HG03095 (cell line): ENCODE data around the gene CERS6.
"Not testable (repeated sequence)": the region's sequence is repeated elsewhere in the genome, so short reads cannot be mapped to it uniquely, and the experiment has no call there.

Experiments used
- ATAC-seq: cut with Tn5 transposase; IDR thresholded peaks from one replicate; pipeline ENCODE4 v1.9.1; 2021; ENCODE audit warnings: moderate library complexity; ENCODE audit not compliant: unreplicated experiment

The CERS6 gene

DNA sequence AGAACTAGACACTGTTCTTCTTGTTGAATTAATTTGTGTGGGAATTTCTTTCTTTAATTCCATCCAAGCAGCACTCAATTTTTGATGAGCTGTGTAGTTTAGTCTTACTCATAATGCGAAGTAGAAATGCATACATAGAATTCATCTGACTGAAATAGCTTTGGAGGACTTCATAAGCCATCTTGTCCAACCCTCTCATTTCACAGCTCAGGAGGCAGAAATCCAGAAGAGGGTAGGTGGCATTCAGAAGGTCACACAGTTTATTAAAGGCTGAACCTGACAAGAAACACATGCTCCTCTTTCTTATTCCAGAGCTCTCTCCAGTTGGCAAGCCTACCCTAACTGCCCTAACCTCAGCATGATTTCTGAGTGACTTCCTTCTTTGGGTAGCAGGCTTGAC is 177.1 kb downstream of the CERS6 start:
- no peak for ATAC-seq

- peak; percentile 63 for ATAC-seq
Measured at GRCh38 chr2:168633895-168634294, 177.8 kb downstream of the CERS6 start.

DNA sequence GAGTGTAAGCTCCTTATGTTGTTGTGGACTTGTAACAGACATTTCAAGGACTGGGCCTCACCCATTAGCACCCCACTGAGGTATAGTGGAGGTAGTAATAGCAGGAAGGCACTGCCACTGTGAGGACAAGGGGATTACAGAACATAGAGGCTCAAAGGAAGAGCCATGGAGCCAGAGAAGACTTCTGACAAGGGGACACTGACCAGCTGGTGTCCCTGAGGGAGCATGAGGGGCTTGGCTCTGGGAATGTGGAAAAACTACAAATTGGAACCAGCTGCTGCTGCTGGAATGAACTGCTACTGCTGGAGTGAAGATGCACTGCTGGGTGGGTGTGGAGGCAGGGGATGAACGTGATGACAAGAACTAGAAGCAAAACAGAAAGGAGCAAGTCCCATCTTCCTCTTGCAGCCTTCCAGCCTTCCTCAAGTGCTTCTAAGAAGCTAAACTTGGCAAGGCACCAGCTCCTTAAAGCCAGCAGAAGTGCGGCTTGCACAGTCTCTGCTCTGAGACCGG is 179.0 kb downstream of the CERS6 start:
- ATAC-seq = no peak

- ATAC-seq = no peak
Measured at GRCh38 chr2:168639018-168639417, 182.9 kb downstream of the CERS6 start.

- ATAC-seq = no peak
Measured at GRCh38 chr2:168639441-168639898, 183.4 kb downstream of the CERS6 start.

- ATAC-seq = no peak
Measured at GRCh38 chr2:168640039-168640438, 184.0 kb downstream of the CERS6 start.

DNA sequence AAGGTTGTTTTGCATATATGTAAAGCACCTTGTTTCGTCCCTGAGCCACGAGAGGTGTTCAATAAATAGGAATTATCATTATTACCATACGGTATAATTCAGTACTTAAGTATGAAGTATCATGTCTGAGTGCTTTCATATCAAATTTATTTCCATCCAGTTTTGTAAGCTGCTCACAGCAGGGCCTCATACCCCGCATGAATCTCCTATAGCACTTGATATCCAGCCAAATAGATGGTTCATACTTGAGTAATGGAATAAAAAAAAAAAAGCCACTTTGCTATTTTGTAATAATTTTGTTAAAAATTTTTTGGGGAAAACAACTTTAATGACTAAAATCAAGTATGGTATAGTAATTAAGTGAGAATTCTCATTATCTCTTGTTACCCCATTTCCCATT is 185.6 kb downstream of the CERS6 start:
- no peak for ATAC-seq

DNA sequence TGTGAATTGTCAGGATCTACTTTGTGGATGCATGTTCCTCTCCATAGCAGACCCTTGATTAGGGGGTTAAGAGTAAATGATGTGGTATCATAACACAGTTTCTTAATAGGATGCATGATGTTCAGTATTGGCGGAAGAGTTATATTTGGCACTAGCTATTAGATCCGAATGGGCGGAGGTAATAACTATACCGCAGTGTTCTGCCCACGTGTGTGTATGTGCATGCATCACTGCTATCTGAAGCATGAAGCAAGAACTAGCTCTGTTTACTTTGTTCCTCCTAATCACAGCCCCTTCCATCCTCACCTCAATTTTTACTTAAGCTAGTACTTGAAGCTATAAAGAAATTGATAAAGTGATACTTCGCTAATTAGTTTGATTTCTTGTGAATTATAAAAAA is 186.8 kb downstream of the CERS6 start:
- no peak for ATAC-seq

DNA sequence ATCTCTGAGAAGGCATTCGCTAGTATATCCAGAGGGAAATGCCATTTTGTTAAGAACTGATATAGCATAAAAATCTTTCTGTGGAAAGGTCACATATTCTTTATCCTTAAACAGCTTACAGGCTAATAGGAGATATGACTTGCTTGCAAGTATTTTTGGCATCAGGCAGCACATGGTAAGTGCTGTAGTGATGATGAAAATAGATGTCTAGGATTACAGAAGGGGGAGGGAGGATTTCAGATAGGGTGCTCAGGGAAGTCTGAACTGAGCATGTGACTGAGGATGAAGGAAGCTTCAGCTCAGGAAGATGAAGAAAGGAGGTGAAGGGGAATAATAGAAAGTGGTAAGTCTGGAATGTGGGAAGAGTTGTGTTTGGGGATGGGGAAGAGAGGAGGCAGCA is 187.9 kb downstream of the CERS6 start:
- no peak for ATAC-seq

DNA sequence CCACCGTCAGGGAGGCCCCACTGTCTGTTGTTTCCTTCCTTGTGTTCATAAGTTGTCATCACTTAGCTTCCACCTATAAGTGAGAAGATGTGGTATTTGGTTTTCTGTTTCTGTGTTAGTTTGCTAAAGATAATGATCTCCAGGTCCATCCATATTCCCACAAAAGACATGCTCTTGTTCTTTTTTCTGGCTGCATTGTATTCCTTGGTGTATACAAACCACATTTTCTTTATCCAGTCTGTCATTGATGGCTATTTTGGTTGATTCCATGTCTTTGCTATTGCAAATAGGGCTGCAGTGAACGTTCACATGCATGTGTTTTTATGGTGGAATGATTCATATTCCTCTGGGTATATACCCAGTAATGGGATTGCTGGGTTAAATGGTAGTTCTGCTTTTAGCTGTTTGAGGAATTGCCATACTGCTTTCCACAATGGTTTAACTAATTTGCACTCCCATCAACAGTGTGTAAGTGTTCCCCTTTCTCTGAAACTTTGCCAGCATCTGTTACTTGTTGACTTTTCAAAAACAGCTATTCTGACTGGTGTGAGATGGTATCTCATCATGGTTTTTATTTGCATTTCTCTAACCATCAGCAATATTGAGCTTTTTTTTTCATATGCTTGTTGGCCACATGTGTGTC is 189.7 kb downstream of the CERS6 start:
- no peak for ATAC-seq

GRCh38 chr2:168649105-168649504 is 193.0 kb downstream of the CERS6 start:
- no peak for ATAC-seq

DNA sequence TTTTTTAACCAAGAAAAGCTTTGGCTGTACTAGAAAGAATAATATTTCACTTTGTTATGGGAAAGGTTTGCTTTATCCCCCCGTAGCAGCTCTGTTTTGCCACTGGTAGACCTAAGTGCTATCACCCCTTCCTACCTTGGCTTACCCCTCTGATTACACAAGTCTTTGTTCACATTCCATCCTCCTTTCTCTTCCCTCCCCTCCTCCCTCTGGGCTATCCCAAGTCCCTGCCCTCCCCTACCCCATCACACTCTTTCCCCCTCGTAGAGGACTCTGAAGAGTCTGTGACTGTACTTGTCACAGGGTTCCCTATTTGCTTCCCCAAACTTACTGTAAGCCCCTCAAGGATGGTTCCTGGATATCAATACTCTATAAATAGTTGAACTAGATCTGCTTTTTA is 193.5 kb downstream of the CERS6 start:
- ATAC-seq = no peak

- no peak for ATAC-seq
Measured at GRCh38 chr2:168650139-168650538, 194.1 kb downstream of the CERS6 start.

DNA sequence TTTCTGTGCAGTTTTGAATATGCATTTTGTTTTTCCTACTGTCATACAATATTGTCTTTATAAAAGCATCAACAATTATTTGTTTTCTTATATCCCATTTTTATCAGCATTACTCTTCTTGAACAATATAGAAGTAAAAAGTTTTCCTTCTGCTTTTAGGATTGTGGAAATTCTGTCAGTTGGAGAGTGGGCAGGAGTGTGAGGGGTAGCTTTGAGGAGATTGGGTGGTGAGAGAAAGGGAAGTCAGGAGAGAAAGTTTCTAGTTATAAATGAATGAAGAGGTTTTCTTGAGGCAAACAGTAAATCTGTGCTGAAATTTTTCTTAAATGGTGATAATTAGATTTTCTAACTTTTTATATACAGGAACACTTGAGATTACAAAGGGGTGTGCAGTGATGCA is 194.7 kb downstream of the CERS6 start:
- ATAC-seq = no peak

DNA sequence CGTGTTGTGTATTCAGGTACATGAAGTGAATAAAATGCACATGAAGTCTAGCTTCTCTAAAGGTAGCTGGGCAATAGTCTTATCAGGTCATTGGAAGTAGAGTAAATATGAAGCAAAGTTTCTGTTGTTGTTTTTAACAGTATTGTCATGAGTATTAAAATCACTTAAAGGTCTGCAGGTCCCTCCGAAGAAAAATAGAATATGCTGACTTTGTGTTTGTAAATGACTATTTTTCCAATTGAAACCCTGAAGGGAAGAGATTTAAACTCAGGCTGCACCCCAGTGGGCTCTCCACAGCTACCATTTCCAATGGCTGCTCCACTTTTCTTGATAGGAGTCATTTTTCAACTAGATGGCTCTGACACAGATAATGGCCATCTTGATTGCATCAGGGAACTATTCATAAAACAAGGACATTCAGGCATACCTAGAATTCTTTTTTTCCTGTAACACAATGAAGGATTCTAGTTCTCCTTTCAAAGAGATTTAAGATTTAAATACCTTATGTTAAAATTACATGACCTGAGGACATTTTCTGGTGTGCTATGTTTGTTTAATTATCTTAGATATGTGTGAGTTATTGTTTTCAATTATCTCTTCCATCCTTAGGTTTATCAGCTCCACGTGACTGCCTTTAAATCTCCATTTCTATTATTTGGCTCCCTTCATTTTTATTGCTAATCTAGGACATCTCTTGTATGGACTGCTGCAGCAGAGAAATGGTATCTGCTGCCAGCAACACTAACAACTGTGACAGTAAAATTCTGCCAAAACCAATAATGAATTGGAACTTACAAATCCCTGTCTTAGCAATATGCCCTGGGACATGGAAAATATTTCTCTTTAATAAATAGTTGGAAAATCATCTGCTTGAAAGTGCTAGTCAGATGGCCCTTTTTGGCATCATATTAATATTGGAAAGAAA is 197.2 kb downstream of the CERS6 start:
- no peak for ATAC-seq

DNA sequence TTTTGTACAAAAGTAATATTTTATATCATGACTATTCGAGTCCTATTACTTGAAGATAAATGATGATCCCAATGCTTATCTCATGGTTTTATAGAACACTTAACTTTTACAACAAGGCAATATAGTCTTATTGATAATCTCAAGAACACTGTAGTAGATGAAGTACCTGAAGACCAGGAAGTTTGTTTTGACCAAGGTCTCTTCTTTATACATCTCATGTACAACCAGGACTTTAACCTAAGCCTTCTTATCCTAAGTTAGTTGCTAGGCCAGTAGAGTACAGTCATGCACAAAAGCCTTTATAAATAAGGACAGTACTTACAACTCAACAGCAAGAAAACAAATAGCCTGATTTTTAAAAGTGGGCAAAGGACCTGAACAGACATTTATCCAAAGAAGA is 198.6 kb downstream of the CERS6 start:
- ATAC-seq = no peak

GRCh38 chr2:168655207-168655606 is 199.1 kb downstream of the CERS6 start:
- ATAC-seq = no peak

DNA sequence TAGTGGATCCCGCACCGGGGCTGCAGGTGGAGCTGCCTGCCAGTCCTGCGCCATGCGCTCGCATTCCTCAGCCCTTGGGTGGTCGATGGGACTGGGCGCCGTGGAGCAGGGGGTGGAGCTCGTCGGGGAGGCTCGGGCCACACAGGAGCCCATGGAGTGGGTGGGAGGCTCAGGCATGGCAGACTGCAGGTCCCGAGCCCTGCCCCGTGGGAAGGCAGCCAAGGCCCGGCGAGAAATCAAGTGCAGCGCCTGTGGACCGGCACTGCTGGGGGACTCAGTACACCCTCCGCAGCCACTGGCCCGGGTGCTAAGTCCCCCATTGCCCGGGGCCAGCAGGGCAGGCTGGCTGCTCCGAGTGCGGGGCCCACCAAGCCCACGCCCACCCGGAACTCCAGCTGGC is 201.3 kb downstream of the CERS6 start:
- not testable (repeated sequence) for ATAC-seq

DNA sequence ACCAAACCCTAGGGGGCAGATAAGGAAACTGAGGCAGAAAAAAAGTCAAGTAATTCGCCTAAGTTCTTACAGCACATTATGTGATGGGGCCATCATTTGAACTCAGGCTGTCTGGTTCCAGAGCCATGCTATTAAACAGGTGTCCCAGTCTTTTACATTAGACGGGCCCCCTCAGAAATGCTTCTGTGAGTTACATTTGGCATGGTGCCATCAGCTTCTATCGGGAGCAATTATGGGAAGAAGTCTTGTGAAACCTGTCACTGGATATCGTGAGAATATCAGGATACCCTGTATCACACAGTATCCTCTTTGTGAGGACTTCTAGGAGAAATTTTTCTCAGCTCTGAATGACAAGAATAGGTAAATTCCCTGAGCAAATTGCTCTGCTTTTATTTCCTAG is 202.6 kb downstream of the CERS6 start:
- no peak for ATAC-seq

GRCh38 chr2:168660870-168661862 is 205.1 kb downstream of the CERS6 start:
- ATAC-seq = no peak

- no peak for ATAC-seq
Measured at GRCh38 chr2:168661863-168662256, 205.8 kb downstream of the CERS6 start.
